ENCODE data around the gene SRGAP3. TPM values are rescaled to one million over a fixed set of nuclear protein-coding genes. Genes with fewer than 3 reads are reported as not detected.

The SRGAP3 gene
- total and polyA plus RNA-seq, 2 donors, result 3.9 to 4.4 TPM

DNA sequence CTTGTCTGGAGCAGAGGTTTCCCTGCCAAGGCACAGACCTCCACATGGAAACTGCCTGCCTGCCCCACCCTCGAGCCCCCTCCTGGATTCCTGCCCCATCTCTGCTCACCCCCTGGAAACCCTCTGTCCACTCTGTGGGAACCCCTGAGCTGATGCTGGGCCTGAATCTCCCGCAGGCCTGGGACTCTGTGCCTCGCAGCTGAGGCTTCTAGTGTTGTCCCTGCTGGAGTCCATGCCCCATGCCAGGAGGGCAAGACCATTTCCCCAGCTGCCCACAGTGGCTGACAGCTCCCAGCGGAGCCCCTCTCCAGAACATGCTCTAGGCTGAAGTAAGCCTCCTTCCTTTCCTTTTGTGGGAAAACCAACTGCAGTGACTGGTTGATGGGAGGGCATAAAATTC lies 46.9 kb downstream of the SRGAP3 start:
- Histone ChIP-seq H3K9me3 (ENCODE audit: control insufficient read depth in 2 of 2, insufficient read depth in 1 of 2, low read length in 1 of 2) (no peaks in the 10 kb centered on the region), H3K4me1 (ENCODE audit: control insufficient read depth in 2 of 2, insufficient read depth in 2 of 2, low read length in 2 of 2) (no peaks in the 10 kb centered on the region), H3K36me3 (ENCODE audit: control insufficient read depth in 2 of 2, insufficient read depth in 2 of 2, low read length in 1 of 2) (no peaks in the 10 kb centered on the region), H3K27me3 (ENCODE audit: control insufficient read depth in 2 of 2, insufficient read depth in 1 of 2, low read length in 1 of 2) (no peaks in the 10 kb centered on the region), H3K27ac (ENCODE audit: low read depth in 1 of 2, low read length in 1 of 2) (no peak overlapping the region), H3K4me3 (ENCODE audit: low read length in 2 of 2) (no peak overlapping the region)
- DNase-seq (ENCODE audit: low read depth in 6 of 9, low spot score in 9 of 9), result no peak
- 94% methylated on average over 4 of the region's 4 CpGs for WGBS

DNA sequence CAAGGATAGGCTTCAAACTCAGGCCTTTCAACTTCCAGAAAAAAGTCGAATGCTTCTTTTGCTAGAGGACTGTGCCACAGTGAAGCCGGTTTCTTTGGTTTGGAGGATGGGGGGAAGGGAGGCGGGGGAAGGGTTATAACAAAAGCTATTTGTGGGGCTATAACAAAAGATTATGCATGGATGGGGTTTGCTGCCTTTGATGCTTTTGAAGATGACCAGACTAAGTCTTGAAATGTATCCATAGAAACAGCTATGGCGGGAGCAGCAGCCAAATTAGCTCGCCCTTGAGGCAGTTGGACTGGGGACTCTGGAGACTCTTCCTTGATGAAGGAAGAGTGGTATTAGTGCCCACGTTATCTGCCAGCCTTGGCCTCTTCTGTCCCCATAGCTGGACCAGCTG lies 47.5 kb downstream of the SRGAP3 start:
- H3K36me3 ChIP-seq (ENCODE audit: control insufficient read depth in 2 of 2, insufficient read depth in 2 of 2, low read length in 1 of 2), result no peaks in the 10 kb centered on the region
- no peaks in the 10 kb centered on the region for H3K27me3 ChIP-seq (ENCODE audit: control insufficient read depth in 2 of 2, insufficient read depth in 1 of 2, low read length in 1 of 2)
- H3K4me1 ChIP-seq (ENCODE audit: control insufficient read depth in 2 of 2, insufficient read depth in 2 of 2, low read length in 2 of 2), result no peaks in the 10 kb centered on the region
- H3K27ac ChIP-seq (ENCODE audit: low read depth in 1 of 2, low read length in 1 of 2), result no peak overlapping the region
- no peak for DNase-seq (ENCODE audit: low read depth in 6 of 9, low spot score in 9 of 9)
- no peak overlapping the region for H3K4me3 ChIP-seq (ENCODE audit: low read length in 2 of 2)
- H3K9me3 ChIP-seq (ENCODE audit: control insufficient read depth in 2 of 2, insufficient read depth in 1 of 2, low read length in 1 of 2), result no peaks in the 10 kb centered on the region
- WGBS, result 97% methylated on average over 6 of the region's 6 CpGs

DNA sequence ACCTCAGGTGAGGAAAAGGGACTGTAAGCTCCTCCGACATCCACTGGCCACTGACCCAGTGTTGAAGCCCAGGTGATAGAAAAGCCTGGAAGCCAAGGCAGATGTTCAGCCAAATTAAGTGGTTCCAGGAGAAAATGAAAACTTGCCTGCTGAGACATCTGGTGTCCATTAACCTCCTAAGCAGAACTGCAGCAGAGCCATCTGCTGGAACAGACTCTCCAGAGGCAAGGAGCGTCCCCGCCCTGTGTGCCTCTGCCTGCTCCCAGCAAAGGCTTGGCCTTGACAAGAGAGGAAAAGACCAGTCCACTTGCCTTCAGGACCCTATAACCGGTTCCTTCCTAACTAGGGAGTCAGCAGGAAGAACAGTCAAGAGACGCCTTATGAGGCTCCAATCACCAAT lies 48.2 kb downstream of the SRGAP3 start:
- 96% methylated on average over 5 of the region's 5 CpGs for WGBS
- Histone ChIP-seq H3K4me3 (ENCODE audit: low read length in 2 of 2) (no peak overlapping the region), H3K36me3 (ENCODE audit: control insufficient read depth in 2 of 2, insufficient read depth in 2 of 2, low read length in 1 of 2) (no peaks in the 10 kb centered on the region), H3K4me1 (ENCODE audit: control insufficient read depth in 2 of 2, insufficient read depth in 2 of 2, low read length in 2 of 2) (no peaks in the 10 kb centered on the region), H3K9me3 (ENCODE audit: control insufficient read depth in 2 of 2, insufficient read depth in 1 of 2, low read length in 1 of 2) (no peaks in the 10 kb centered on the region), H3K27me3 (ENCODE audit: control insufficient read depth in 2 of 2, insufficient read depth in 1 of 2, low read length in 1 of 2) (no peaks in the 10 kb centered on the region), H3K27ac (ENCODE audit: low read depth in 1 of 2, low read length in 1 of 2) (no peak overlapping the region)
- no peak for DNase-seq (ENCODE audit: low read depth in 6 of 9, low spot score in 9 of 9)

DNA sequence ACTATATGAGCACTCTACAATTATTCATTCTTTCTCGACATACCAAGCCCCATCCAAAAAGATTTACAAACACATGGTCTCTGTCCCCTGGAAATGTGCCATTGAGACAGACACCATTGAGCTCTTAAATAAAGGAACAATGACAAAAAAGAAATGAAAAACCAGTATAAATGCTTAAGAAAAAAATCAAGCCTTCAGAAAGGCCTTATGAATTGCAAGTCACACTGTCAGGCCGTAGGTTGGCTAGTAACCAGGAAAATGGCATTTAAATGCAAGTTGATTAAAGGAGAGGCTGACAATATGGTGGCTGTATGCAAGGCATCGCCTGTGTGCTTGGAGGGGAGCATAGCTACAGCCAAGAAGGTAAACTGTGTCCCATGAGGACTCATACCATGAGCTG lies 49.7 kb downstream of the SRGAP3 start:
- H3K4me3 ChIP-seq (ENCODE audit: low read length in 2 of 2), result no peak overlapping the region
- no peaks in the 10 kb centered on the region for H3K9me3 ChIP-seq (ENCODE audit: control insufficient read depth in 2 of 2, insufficient read depth in 1 of 2, low read length in 1 of 2)
- WGBS, result 96% methylated on average over 3 of the region's 3 CpGs
- H3K27ac ChIP-seq (ENCODE audit: low read depth in 1 of 2, low read length in 1 of 2), result no peak overlapping the region
- no peaks in the 10 kb centered on the region for H3K4me1 ChIP-seq (ENCODE audit: control insufficient read depth in 2 of 2, insufficient read depth in 2 of 2, low read length in 2 of 2)
- no peaks in the 10 kb centered on the region for H3K27me3 ChIP-seq (ENCODE audit: control insufficient read depth in 2 of 2, insufficient read depth in 1 of 2, low read length in 1 of 2)
- DNase-seq (ENCODE audit: low read depth in 6 of 9, low spot score in 9 of 9), result no peak
- no peaks in the 10 kb centered on the region for H3K36me3 ChIP-seq (ENCODE audit: control insufficient read depth in 2 of 2, insufficient read depth in 2 of 2, low read length in 1 of 2)

DNA sequence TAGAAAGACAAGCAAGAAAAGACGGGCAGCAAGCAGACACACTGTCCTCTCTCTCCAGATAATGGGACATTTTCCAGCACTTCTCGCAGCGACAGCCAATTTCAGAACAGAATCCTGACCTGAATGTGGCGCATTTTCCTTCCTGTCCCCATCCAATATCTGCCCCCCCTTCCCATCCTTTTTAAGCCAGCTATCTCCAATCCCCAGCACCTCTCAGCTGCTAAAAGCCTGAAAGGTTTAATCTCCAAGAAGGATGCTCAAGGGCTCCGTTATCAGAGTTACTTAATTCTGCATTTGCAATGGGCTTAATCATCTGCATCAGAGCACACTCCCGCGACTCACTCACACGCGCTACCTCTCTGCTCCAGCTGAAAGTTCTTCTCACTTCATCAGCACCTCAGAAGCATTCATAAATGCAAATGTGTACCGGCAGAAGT lies 50.5 kb downstream of the SRGAP3 start:
- Histone ChIP-seq H3K4me3 (ENCODE audit: low read length in 2 of 2) (no peak overlapping the region), H3K36me3 (ENCODE audit: control insufficient read depth in 2 of 2, insufficient read depth in 2 of 2, low read length in 1 of 2) (no peaks in the 10 kb centered on the region), H3K4me1 (ENCODE audit: control insufficient read depth in 2 of 2, insufficient read depth in 2 of 2, low read length in 2 of 2) (no peaks in the 10 kb centered on the region), H3K27me3 (ENCODE audit: control insufficient read depth in 2 of 2, insufficient read depth in 1 of 2, low read length in 1 of 2) (no peaks in the 10 kb centered on the region), H3K9me3 (ENCODE audit: control insufficient read depth in 2 of 2, insufficient read depth in 1 of 2, low read length in 1 of 2) (no peaks in the 10 kb centered on the region), H3K27ac (ENCODE audit: low read depth in 1 of 2, low read length in 1 of 2) (no peak overlapping the region)
- no peak for DNase-seq (ENCODE audit: low read depth in 6 of 9, low spot score in 9 of 9)
- WGBS, result 96% methylated on average over 10 of the region's 10 CpGs

DNA sequence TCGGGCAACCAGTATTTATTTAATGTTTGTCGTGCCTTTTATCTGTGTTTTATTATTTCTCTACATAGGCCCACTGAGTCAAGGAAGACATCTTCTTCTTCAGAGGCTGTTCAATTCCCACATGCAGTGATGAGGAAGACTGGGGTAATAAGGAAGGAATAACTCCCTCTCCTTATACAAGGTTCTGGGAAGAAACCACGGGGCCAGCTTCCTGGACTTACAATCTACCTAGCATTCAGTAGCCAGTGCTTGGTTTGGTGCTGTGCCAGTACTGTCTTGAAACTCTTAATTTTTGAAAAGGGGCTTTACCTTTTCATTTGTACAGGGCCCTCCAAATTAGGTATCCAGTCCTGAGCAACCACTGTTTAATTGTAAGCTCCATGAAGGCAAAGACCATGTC lies 51.2 kb downstream of the SRGAP3 start:
- no peak for DNase-seq (ENCODE audit: low read depth in 6 of 9, low spot score in 9 of 9)
- Histone ChIP-seq H3K27ac (ENCODE audit: low read depth in 1 of 2, low read length in 1 of 2) (no peak overlapping the region), H3K27me3 (ENCODE audit: control insufficient read depth in 2 of 2, insufficient read depth in 1 of 2, low read length in 1 of 2) (no peaks in the 10 kb centered on the region), H3K4me3 (ENCODE audit: low read length in 2 of 2) (no peak overlapping the region), H3K4me1 (ENCODE audit: control insufficient read depth in 2 of 2, insufficient read depth in 2 of 2, low read length in 2 of 2) (peaks cover 0 to 2% of the 10 kb centered on the region in 2 donors), H3K36me3 (ENCODE audit: control insufficient read depth in 2 of 2, insufficient read depth in 2 of 2, low read length in 1 of 2) (no peaks in the 10 kb centered on the region), H3K9me3 (ENCODE audit: control insufficient read depth in 2 of 2, insufficient read depth in 1 of 2, low read length in 1 of 2) (no peaks in the 10 kb centered on the region)
- WGBS, result 97% methylated on average over 3 of the region's 3 CpGs

DNA sequence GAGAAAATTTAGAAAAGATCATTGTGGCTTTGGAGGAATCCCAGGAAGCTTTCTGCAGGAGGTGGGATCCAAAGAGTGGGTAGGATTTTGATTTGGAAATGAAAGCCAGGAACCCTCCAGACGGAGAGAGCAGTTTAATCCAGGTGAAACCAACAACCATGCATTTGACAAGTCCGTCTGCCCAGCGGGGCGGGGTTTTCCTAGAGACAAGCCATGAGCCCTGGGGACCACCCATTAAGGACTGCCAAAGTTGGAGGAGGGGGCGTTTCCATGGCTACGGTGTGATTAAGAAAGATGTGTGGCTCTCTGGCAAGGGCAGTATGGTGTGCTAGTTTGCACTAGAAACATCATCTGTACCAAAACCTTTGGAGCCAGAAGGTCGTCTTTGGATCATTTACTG lies 53.4 kb downstream of the SRGAP3 start:
- no peak for DNase-seq (ENCODE audit: low read depth in 6 of 9, low spot score in 9 of 9)

DNA sequence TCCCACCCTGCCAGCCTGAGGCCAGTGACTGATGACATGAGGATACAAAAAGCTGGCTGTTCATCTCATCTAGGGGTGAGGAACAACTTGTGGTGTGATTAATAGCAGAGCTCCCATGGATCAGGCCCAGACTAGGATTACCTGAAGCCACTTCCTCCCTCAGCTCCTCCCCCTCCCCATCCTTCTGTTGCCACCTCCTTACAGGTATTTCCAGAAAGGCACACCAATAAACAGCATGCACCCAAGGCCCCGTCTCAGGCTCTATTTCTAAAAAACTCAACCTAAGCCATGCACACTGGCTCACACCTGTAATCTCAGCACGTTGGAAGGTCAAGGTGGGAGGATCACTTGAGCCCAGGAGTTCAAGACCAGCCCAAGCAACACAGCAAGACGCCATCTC lies 54.1 kb downstream of the SRGAP3 start:
- Histone ChIP-seq H3K4me3 (ENCODE audit: low read length in 2 of 2) (no peak overlapping the region), H3K27ac (ENCODE audit: low read depth in 1 of 2, low read length in 1 of 2) (no peak overlapping the region), H3K9me3 (ENCODE audit: control insufficient read depth in 2 of 2, insufficient read depth in 1 of 2, low read length in 1 of 2) (no peaks in the 10 kb centered on the region), H3K36me3 (ENCODE audit: control insufficient read depth in 2 of 2, insufficient read depth in 2 of 2, low read length in 1 of 2) (no peaks in the 10 kb centered on the region), H3K4me1 (ENCODE audit: control insufficient read depth in 2 of 2, insufficient read depth in 2 of 2, low read length in 2 of 2) (peaks cover 0 to 4% of the 10 kb centered on the region in 2 donors), H3K27me3 (ENCODE audit: control insufficient read depth in 2 of 2, insufficient read depth in 1 of 2, low read length in 1 of 2) (no peaks in the 10 kb centered on the region)
- WGBS, result 95% methylated on average over 3 of the region's 3 CpGs
- DNase-seq (ENCODE audit: low read depth in 6 of 9, low spot score in 9 of 9), result no peak

More for the DNA sequence above, 53.4 kb downstream of the SRGAP3 start:
- 95% methylated on average over 7 of the region's 7 CpGs for WGBS
- peaks cover 0 to 4% of the 10 kb centered on the region in 2 donors for H3K4me1 ChIP-seq (ENCODE audit: control insufficient read depth in 2 of 2, insufficient read depth in 2 of 2, low read length in 2 of 2)
- H3K9me3 ChIP-seq (ENCODE audit: control insufficient read depth in 2 of 2, insufficient read depth in 1 of 2, low read length in 1 of 2), result no peaks in the 10 kb centered on the region
- no peaks in the 10 kb centered on the region for H3K36me3 ChIP-seq (ENCODE audit: control insufficient read depth in 2 of 2, insufficient read depth in 2 of 2, low read length in 1 of 2)
- H3K27ac ChIP-seq (ENCODE audit: low read depth in 1 of 2, low read length in 1 of 2), result no peak overlapping the region
- no peaks in the 10 kb centered on the region for H3K27me3 ChIP-seq (ENCODE audit: control insufficient read depth in 2 of 2, insufficient read depth in 1 of 2, low read length in 1 of 2)
- no peak overlapping the region for H3K4me3 ChIP-seq (ENCODE audit: low read length in 2 of 2)

DNA sequence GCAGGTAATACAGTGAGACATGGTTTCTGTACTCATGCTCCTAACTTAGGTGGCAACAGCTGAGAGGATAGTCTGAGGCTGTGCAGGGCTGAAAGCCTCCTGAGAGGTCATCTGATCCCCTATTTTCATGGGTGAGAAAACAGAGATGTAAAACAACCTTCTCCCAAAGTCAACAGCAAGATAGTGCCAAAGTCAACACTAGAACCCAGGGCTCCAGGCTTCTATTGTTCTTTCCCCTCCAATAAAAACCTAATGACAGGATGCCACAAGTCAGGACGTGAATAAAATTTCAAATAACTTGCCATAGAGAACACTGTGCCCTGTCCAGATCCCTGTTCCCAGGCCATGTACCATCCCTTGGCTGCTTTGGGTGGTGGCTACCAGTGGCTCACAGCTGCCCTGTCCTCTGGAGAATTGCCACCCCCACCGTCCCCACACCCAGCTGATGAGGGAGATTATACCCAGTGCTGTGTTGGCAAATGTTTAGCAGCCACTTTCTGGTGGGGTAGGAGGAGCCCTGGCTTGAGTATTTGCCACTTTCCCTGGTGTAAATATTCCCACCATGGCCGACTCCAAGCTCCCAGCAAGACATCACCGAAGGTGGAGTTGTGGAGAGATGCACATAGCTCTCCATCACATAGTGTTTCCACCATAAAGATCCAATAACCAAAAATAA lies 54.8 kb downstream of the SRGAP3 start:
- DNase-seq (ENCODE audit: low read depth in 6 of 9, low spot score in 9 of 9), result no peak
- Histone ChIP-seq H3K27me3 (ENCODE audit: control insufficient read depth in 2 of 2, insufficient read depth in 1 of 2, low read length in 1 of 2) (no peaks in the 10 kb centered on the region), H3K4me1 (ENCODE audit: control insufficient read depth in 2 of 2, insufficient read depth in 2 of 2, low read length in 2 of 2) (peaks cover 0 to 4% of the 10 kb centered on the region in 2 donors), H3K36me3 (ENCODE audit: control insufficient read depth in 2 of 2, insufficient read depth in 2 of 2, low read length in 1 of 2) (no peaks in the 10 kb centered on the region), H3K4me3 (ENCODE audit: low read length in 2 of 2) (no peak overlapping the region), H3K9me3 (ENCODE audit: control insufficient read depth in 2 of 2, insufficient read depth in 1 of 2, low read length in 1 of 2) (no peaks in the 10 kb centered on the region), H3K27ac (ENCODE audit: low read depth in 1 of 2, low read length in 1 of 2) (peak overlapping the region in 1 of 2 donors; percentile 11)
- 94% methylated on average over 4 of the region's 4 CpGs for WGBS

Data from thymus (tissue), 11 donors.